Sciatic nerve (tissue), 2 donors: ENCODE measurements around the gene ZCCHC9. TPM values are rescaled to one million over a fixed set of nuclear protein-coding genes. Genes with fewer than 3 reads are reported as not detected.

ENCODE experiments used
- ATAC-seq: fragments of 200-7000 bp; cut with Tn5 transposase; one replicate; pipeline ENCODE4 v1.9.1; 2020; ENCODE audit warnings: mild to moderate bottlenecking, moderate library complexity
- DNase-seq: peaks from one replicate; pipeline ENCODE4 v3.0.0-alpha.2; 2020; ENCODE audit warnings: low spot score
- intact Hi-C: fragments of 100-400 bp; cut with DNase I; formaldehyde crosslinking; loops from one replicate; pipeline ENCODE4 v1.14.2; 2022
- total RNA-seq: library from RNA; stranded (reverse); fragmentation: NEBNext Ultra II Directional; extraction: Animal tissue kit (Norgen Biotek cat#: 25700); gene quantifications from one replicate; pipeline ENCODE4 v1.2.1, GENCODE V29; 2021
- donor health status: DM: no; HTN: no; CAD: no.
- donor health status: DM: no; HTN: no; CAD: no.

The ZCCHC9 gene
- total RNA-seq, 1 donor from 2014 or later = 19.2 TPM

DNA sequence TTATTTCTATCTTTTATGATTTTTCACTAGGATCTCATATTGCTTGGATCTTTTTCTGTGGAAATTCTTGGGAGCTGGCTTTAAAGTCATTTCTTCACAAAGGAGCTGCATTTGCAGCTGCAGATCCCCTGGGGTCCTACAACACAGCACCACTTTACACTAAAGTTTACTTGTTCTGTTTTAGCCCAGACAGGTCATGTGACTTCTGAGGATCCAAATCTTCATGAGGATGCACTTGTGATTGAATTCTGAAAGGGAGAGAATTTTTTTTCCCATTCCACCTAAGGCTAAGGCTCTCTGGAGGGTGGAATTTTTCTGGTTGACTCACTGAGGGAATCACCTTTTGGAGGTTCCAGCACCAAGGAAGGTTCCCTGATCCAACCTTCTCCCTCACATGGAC is 49.1 kb downstream of the ZCCHC9 start:
- DNase-seq (no peak), ATAC-seq (no peak)
- intact Hi-C loops = no loop called here

DNA sequence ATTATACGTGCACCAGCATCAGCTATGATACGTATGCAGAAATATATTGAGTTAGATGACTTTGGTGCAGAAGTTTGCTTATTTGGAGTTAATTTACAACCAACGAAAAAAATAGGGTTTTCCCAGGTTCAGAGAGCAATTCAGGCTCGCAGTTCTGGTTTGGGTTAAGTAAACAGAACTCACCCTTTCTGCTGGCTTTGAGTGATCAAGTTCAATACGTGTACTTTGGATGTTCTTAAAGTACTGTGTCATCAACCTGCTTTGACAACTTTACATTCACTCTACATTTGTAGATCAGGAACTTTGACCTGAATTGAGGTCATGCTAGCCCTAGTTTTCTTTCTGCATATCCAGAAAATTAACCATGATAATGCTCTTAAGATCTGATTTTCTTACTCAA is 51.8 kb downstream of the ZCCHC9 start:
- no peak for ATAC-seq
- DNase-seq = no peak
- intact Hi-C loops = no loop called here

GRCh38 chr5:81354093-81354492 is 52.7 kb downstream of the ZCCHC9 start:
- intact Hi-C loops = no loop called here
- ATAC-seq = no peak
- DNase-seq = no peak

DNA sequence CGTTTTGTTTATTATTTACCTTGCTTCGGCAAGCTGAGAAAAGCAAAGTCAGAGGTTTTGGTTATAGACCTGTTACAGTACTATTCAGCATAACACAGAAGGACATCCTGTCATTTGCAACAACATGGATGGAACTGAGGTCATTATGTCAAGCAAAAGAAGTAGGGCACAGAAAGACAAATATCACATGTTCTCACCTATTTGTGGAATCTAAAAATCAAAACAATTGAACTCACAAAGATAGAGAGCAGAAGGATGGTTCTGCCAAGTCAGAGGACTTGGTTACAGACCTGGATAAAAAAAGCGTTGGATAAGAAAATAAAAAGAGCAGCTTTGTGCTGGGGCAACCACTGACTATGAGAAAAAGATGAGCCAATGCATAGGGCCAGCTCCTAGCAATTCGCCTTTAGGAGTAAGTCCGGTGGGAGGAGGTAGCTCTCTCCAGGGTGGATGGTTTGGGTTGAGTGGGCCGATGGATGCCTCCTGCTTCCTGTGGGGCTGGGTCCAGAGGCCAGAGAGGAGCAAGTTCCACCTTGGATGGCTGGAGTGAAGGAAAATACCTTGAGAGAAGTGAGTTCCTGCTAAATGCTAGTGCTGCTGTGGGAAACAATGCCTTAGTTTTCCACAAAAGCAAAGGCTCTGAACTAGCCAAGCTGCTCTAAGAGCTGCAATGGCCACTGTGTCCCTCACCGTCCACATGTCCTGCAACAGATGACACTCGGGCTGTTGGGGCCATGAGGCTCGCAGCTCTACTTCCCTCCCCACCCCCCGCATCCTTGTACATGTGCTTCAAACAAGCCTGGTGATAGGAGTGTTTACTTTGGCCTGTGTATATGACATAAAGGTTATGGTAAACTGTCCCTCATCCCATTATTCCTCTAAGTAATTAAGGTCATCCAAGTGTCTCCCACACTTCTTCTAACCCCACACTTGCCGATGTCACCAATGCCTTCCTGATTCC is 54.2 kb downstream of the ZCCHC9 start:
- DNase-seq (no peak), ATAC-seq (no peak)
- intact Hi-C loops = no loop called here

DNA sequence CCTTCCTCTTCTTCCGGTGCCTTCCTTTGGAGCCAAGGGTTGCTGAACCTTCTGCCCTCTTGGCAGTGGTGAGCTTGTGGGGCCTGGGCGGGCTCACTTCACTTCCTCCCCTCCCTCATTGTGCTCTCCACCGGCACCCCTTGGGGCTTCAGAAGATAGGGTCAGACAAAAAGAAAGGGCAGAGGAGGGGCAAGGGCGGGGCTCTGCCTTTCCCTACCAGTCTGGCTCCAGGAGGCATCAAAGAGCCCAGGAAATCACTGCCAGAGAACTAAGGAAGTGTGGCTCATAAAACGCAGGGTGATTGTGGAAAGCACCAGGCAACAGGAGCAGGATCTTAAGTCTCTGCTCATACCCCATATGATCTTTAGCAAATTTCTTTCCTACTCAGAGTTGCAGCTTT is 57.7 kb downstream of the ZCCHC9 start:
- intact Hi-C loops = no loop called here
- ATAC-seq (no peak), DNase-seq (no peak)

GRCh38 chr5:81359881-81360280 is 58.5 kb downstream of the ZCCHC9 start:
- intact Hi-C loops = no loop called here
- no peak for DNase-seq
- no peak for ATAC-seq

GRCh38 chr5:81360640-81361039 is 59.3 kb downstream of the ZCCHC9 start:
- no peak for DNase-seq
- no peak for ATAC-seq
- intact Hi-C loops = no loop called here

DNA sequence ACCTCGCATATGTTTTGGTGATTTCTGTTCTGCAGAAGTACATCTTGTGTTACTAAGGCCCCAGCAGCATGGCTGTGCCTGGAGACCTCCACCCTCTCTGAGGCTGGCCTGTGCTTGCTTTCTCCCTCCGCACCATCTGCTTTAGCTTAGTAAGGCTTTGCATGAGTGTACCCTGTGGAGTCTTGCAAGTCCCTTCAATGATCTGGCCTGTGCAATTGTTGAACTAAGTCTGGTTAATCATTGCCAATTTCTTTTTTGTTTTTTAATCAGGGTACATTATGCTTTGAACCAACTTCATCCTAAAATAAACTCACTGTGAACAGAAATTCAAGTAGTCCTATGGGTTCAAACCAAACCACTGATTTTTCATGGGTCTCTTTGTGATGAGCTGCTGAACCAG is 60.2 kb downstream of the ZCCHC9 start:
- intact Hi-C loops = no loop called here
- DNase-seq = no peak
- peak; percentile 28 for ATAC-seq

Other genes starting within 250 kb of the ZCCHC9 start
- gene CKMT2, start 68.3 kb upstream of the ZCCHC9 start, total RNA-seq = 5.9 TPM
- not detected for gene ACOT12, start 92.5 kb downstream of the ZCCHC9 start, total RNA-seq